Measurements from ENCODE around the gene UBA1. TPM values are rescaled to one million over a fixed set of nuclear protein-coding genes. Genes with fewer than 3 reads are reported as not detected.

UBA1 gene
- total and polyA plus RNA-seq, 2 donors (not counting 3 experiments of a cell fraction or from before 2014, with no cell fraction given): 237 to 297 TPM

- Histone ChIP-seq H3K27ac (ENCODE audit: insufficient read depth, low read depth, low read length) (peak overlapping the region; percentile 21), H3K4me3 (replicated peaks in 1 of 3; ENCODE audit: insufficient read depth in 1 of 3, low read depth in 1 of 3, low read length in 3 of 3) (peak overlapping the region; percentile 81 to 92 (median 84)), H3K4me2 (ENCODE audit: insufficient read depth, low read length) (peak overlapping the region; percentile 87), H3K9me3 (replicated peaks; ENCODE audit: control insufficient read depth, insufficient read depth, low read length) (no peaks in the 10 kb centered on the region), H3K4me1 (ENCODE audit: control insufficient read depth, extremely low read depth, insufficient read depth, low read length) (peaks cover 17% of the 10 kb centered on the region), H4K20me1 (replicated peaks; ENCODE audit: control insufficient read depth, extremely low read depth, insufficient read depth, low read length) (no peaks in the 10 kb centered on the region), H3K79me2 (ENCODE audit: control insufficient read depth, insufficient read depth, low read length) (peaks cover 71% of the 10 kb centered on the region), H3K9me1 (replicated peaks; ENCODE audit: control insufficient read depth, extremely low read depth, insufficient read depth, low read length) (no peaks in the 10 kb centered on the region), H3K9ac (replicated peaks; ENCODE audit: extremely low read depth, insufficient read depth, low read length) (peak overlapping the region; percentile 86), H2AFZ (ENCODE audit: low read depth, low read length) (no peak overlapping the region), H3K27me3 (ENCODE audit: control insufficient read depth in 2 of 2, insufficient read depth in 2 of 2, low read length in 2 of 2) (no peaks in the 10 kb centered on the region), H3K36me3 (ENCODE audit: control insufficient read depth in 2 of 2, extremely low read depth in 1 of 2, insufficient read depth in 2 of 2, low read length in 2 of 2) (peaks cover 0 to 3% of the 10 kb centered on the region in 2 experiments)
- CTCF ChIA-PET: no interaction called here
- dilution Hi-C loops (cut with MboI; ENCODE audit: extremely low pct_ligation_motif_present, low sequenced_read_pairs): no loop called here
- peak; percentile 62 for FAIRE-seq
- no peak for DNase-seq (ENCODE audit: low read depth, low spot score)
- intact Hi-C loops (cut with micrococcal nuclease): no loop called here
- BruUV-seq (replicated peaks): TSS peak; percentile 35
- TF ChIP-seq JUN (IDR thresholded peaks at IDR 0.05; ENCODE audit: borderline replicate concordance, insufficient read depth, insufficient read length, low read depth) (no peak), FOS (IDR thresholded peaks at IDR 0.05; ENCODE audit: borderline replicate concordance, insufficient read depth, low read length) (no peak), MAX (IDR thresholded peaks at IDR 0.05; ENCODE audit: insufficient read depth, insufficient read length) (no peak)
- POLR2A ChIA-PET: no interaction called here
Measured at GRCh38 chrX:47146121-47146935, 47.3 kb upstream of the UBA1 start.

- BruUV-seq (replicated peaks): no TSS peak
- no peaks in the 10 kb centered on the region for H4K20me1 ChIP-seq (replicated peaks; ENCODE audit: control insufficient read depth, extremely low read depth, insufficient read depth, low read length)
- CTCF ChIA-PET: no interaction called here
Measured at GRCh38 chrX:47146936-47147859, 46.4 kb upstream of the UBA1 start.

More at GRCh38 chrX:47146936-47147859, 46.4 kb upstream of the UBA1 start:
- POLR2A ChIA-PET: no interaction called here
- dilution Hi-C loops (cut with MboI; ENCODE audit: extremely low pct_ligation_motif_present, low sequenced_read_pairs) (no loop called here), intact Hi-C loops (cut with micrococcal nuclease) (no loop called here)
- H3K9ac ChIP-seq (replicated peaks; ENCODE audit: extremely low read depth, insufficient read depth, low read length): no peak overlapping the region
- peaks cover 17% of the 10 kb centered on the region for H3K4me1 ChIP-seq (ENCODE audit: control insufficient read depth, extremely low read depth, insufficient read depth, low read length)
- no peak for TF ChIP-seq MYC (IDR thresholded peaks at IDR 0.05; ENCODE audit: low read depth, low read length)
- no peak for TF ChIP-seq CTCF (IDR thresholded peaks at IDR 0.05; ENCODE audit: extremely low read depth in 1 of 2, insufficient read depth in 1 of 2, low read depth in 1 of 2, low read length in 2 of 2)
- TF ChIP-seq POLR2AphosphoS5 (IDR thresholded peaks at IDR 0.05; ENCODE audit: insufficient read depth, low read depth, low read length): no peak
- no peak for TF ChIP-seq JUN (IDR thresholded peaks at IDR 0.05; ENCODE audit: borderline replicate concordance, insufficient read depth, insufficient read length, low read depth)
- TF ChIP-seq POLR2A (IDR thresholded peaks at IDR 0.05; ENCODE audit: low read depth, low read length): no peak
- no peak for TF ChIP-seq EZH2 (IDR thresholded peaks at IDR 0.05; ENCODE audit: borderline replicate concordance, low read depth, low read length, severe bottlenecking)
- TF ChIP-seq FOS (IDR thresholded peaks at IDR 0.05; ENCODE audit: borderline replicate concordance, insufficient read depth, low read length): no peak
- no peak for TF ChIP-seq MAX (IDR thresholded peaks at IDR 0.05; ENCODE audit: insufficient read depth, insufficient read length)
- no peak for TF ChIP-seq GATA2 (IDR thresholded peaks at IDR 0.05; ENCODE audit: insufficient read depth, insufficient read length, low read depth, low read length)
- no peak overlapping the region for H3K27ac ChIP-seq (ENCODE audit: insufficient read depth, low read depth, low read length)
- no peak for DNase-seq (ENCODE audit: low read depth, low spot score)
- no peak for FAIRE-seq
- H3K9me3 ChIP-seq (replicated peaks; ENCODE audit: control insufficient read depth, insufficient read depth, low read length): no peaks in the 10 kb centered on the region
- H3K9me1 ChIP-seq (replicated peaks; ENCODE audit: control insufficient read depth, extremely low read depth, insufficient read depth, low read length): no peaks in the 10 kb centered on the region
- H3K4me3 ChIP-seq (replicated peaks in 1 of 3; ENCODE audit: insufficient read depth in 1 of 3, low read depth in 1 of 3, low read length in 3 of 3): peak overlapping the region in 2 of 3 experiments; percentile 84 to 92
- H2AFZ ChIP-seq (ENCODE audit: low read depth, low read length): no peak overlapping the region
- peaks cover 79% of the 10 kb centered on the region for H3K79me2 ChIP-seq (ENCODE audit: control insufficient read depth, insufficient read depth, low read length)
- H3K4me2 ChIP-seq (ENCODE audit: insufficient read depth, low read length): peak overlapping the region; percentile 87
- H3K36me3 ChIP-seq (ENCODE audit: control insufficient read depth in 2 of 2, extremely low read depth in 1 of 2, insufficient read depth in 2 of 2, low read length in 2 of 2): no peaks in the 10 kb centered on the region
- no peaks in the 10 kb centered on the region for H3K27me3 ChIP-seq (ENCODE audit: control insufficient read depth in 2 of 2, insufficient read depth in 2 of 2, low read length in 2 of 2)

Data from endothelial cell of umbilical vein (primary cell).